MM.1S (cell line): ENCODE data around the gene ATRN.

Experiments used
- EZH2 ChIP-seq: fragments of 300-600 bp; sonication (generic); optimal IDR thresholded peaks from 2 replicates; pipeline ENCODE3; 2017; ENCODE audit warnings: low read depth, mild to moderate bottlenecking, antibody characterized with exemption, low read length, mixed read lengths
- EZH2phosphoT487 ChIP-seq: fragments of 300-600 bp; sonication (generic); IDR thresholded peaks from 2 replicates; pipeline ENCODE4 v1.6.1; 2018; ENCODE audit warnings: antibody characterized with exemption, low read length
- TF ChIP-seq, protein P1 (sequence below): fragments of 300-600 bp; sonication (generic); IDR thresholded peaks from 2 replicates; pipeline ENCODE4 v1.5.1; 2016; ENCODE audit warnings: antibody characterized with exemption, low read length, mixed read lengths

DNA sequence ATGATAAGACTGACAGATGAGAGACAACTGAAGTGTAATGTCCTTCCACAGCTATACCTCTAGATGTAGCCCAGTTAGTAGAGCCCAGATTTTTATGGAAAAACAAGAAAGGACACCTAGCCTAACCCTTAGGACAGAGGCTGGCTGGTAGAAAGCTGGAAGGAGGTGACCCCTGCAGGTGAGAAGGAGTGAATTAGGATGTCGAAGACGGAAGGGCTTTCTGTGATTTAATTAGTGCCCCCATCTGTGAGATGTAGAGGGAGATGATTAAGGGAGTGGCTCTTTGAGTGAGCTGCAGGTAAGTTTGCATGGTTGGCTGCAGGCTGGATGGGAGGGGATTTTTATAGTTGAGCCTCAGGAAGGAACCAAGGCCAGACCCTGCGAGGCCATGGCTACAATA is 109.6 kb downstream of the ATRN start:
- TF ChIP-seq, protein P1, sequence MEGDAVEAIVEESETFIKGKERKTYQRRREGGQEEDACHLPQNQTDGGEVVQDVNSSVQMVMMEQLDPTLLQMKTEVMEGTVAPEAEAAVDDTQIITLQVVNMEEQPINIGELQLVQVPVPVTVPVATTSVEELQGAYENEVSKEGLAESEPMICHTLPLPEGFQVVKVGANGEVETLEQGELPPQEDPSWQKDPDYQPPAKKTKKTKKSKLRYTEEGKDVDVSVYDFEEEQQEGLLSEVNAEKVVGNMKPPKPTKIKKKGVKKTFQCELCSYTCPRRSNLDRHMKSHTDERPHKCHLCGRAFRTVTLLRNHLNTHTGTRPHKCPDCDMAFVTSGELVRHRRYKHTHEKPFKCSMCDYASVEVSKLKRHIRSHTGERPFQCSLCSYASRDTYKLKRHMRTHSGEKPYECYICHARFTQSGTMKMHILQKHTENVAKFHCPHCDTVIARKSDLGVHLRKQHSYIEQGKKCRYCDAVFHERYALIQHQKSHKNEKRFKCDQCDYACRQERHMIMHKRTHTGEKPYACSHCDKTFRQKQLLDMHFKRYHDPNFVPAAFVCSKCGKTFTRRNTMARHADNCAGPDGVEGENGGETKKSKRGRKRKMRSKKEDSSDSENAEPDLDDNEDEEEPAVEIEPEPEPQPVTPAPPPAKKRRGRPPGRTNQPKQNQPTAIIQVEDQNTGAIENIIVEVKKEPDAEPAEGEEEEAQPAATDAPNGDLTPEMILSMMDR, result no peak
- TF ChIP-seq EZH2 (no peak), EZH2phosphoT487 (no peak)
